Stimulated activated CD8-positive, alpha-beta memory T cell treated with anti-CD3 and anti-CD28 coated beads, Interleukin-2, amount 100 ng/mL, for 1 hour (primary cell): ENCODE results near the gene OTUB1.

Source experiments
- DNase-seq, 2 donors: peaks; one replicate each; pipeline ENCODE4 v3.0.0-alpha.2; 2020; ENCODE audit warnings: low read depth in 2 of 2

Gene OTUB1

GRCh38 chr11:64022125-64022784 lies 36.0 kb downstream of the OTUB1 start:
- DNase-seq, result no peak

- DNase-seq, result no peak
Observed at GRCh38 chr11:64023712-64024710, 37.8 kb downstream of the OTUB1 start.

GRCh38 chr11:64025205-64025604 lies 39.0 kb downstream of the OTUB1 start:
- no peak for DNase-seq

- DNase-seq, result no peak
Observed at GRCh38 chr11:64026575-64027205, 40.5 kb downstream of the OTUB1 start.

GRCh38 chr11:64027651-64028397 lies 41.6 kb downstream of the OTUB1 start:
- DNase-seq, result no peak

GRCh38 chr11:64028398-64029115 lies 42.3 kb downstream of the OTUB1 start:
- no peak for DNase-seq

- no peak for DNase-seq
Observed at GRCh38 chr11:64029773-64030172, 43.5 kb downstream of the OTUB1 start.

- no peak for DNase-seq
Observed at GRCh38 chr11:64031001-64031400, 44.8 kb downstream of the OTUB1 start.

GRCh38 chr11:64032050-64032449 lies 45.8 kb downstream of the OTUB1 start:
- no peak for DNase-seq

GRCh38 chr11:64034411-64034811 lies 48.2 kb downstream of the OTUB1 start:
- DNase-seq, result no peak

GRCh38 chr11:64035081-64035524 lies 48.9 kb downstream of the OTUB1 start:
- DNase-seq, result no peak

- no peak for DNase-seq
Observed at GRCh38 chr11:64035576-64035975, 49.3 kb downstream of the OTUB1 start, which contains the start of gene FLRT1. FLRT1 (plus strand) TSS chr11:64035931; CDS start chr11:64116268, 80,337 bp downstream.

GRCh38 chr11:64036087-64037026 lies 50.1 kb downstream of the OTUB1 start:
- no peak for DNase-seq

GRCh38 chr11:64037027-64037634 lies 50.9 kb downstream of the OTUB1 start:
- DNase-seq, result no peak

- no peak for DNase-seq
Observed at GRCh38 chr11:64038500-64038899, 52.3 kb downstream of the OTUB1 start.

GRCh38 chr11:64039012-64039665 lies 52.9 kb downstream of the OTUB1 start:
- DNase-seq, result no peak

- no peak for DNase-seq
Observed at GRCh38 chr11:64040684-64041322, 54.6 kb downstream of the OTUB1 start.

- DNase-seq, result no peak
Observed at GRCh38 chr11:64041846-64042245, 55.6 kb downstream of the OTUB1 start.
